PC-3 (cell line): Measurements from ENCODE around the gene PEX19.

Experiments used
- EZH2phosphoT487 ChIP-seq: fragments of 300-600 bp; sonication (generic); IDR thresholded peaks from 2 replicates; pipeline ENCODE4 v1.6.1; 2018; ENCODE audit warnings: mild to moderate bottlenecking, antibody characterized with exemption, low read length, borderline replicate concordance
- TF ChIP-seq, protein P1 (sequence below): fragments of 300-600 bp; sonication (generic); conservative IDR thresholded peaks from 2 replicates; pipeline ENCODE4 v1.5.1; 2017; ENCODE audit warnings: antibody characterized with exemption, low read depth, mild to moderate bottlenecking, low read length

GRCh38 chr1:160293020-160293968 is 8.4 kb upstream of the PEX19 start:
- TF ChIP-seq, protein P1, sequence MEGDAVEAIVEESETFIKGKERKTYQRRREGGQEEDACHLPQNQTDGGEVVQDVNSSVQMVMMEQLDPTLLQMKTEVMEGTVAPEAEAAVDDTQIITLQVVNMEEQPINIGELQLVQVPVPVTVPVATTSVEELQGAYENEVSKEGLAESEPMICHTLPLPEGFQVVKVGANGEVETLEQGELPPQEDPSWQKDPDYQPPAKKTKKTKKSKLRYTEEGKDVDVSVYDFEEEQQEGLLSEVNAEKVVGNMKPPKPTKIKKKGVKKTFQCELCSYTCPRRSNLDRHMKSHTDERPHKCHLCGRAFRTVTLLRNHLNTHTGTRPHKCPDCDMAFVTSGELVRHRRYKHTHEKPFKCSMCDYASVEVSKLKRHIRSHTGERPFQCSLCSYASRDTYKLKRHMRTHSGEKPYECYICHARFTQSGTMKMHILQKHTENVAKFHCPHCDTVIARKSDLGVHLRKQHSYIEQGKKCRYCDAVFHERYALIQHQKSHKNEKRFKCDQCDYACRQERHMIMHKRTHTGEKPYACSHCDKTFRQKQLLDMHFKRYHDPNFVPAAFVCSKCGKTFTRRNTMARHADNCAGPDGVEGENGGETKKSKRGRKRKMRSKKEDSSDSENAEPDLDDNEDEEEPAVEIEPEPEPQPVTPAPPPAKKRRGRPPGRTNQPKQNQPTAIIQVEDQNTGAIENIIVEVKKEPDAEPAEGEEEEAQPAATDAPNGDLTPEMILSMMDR: no peak
- no peak for TF ChIP-seq EZH2phosphoT487
